GM19467 (cell line): ENCODE results near the gene SERAC1.

Source experiments
- ATAC-seq: cut with Tn5 transposase; IDR thresholded peaks from one replicate; pipeline ENCODE4 v1.9.1; 2021; ENCODE audit warnings: mild to moderate bottlenecking, moderate library complexity; ENCODE audit not compliant: unreplicated experiment

SERAC1 gene

DNA sequence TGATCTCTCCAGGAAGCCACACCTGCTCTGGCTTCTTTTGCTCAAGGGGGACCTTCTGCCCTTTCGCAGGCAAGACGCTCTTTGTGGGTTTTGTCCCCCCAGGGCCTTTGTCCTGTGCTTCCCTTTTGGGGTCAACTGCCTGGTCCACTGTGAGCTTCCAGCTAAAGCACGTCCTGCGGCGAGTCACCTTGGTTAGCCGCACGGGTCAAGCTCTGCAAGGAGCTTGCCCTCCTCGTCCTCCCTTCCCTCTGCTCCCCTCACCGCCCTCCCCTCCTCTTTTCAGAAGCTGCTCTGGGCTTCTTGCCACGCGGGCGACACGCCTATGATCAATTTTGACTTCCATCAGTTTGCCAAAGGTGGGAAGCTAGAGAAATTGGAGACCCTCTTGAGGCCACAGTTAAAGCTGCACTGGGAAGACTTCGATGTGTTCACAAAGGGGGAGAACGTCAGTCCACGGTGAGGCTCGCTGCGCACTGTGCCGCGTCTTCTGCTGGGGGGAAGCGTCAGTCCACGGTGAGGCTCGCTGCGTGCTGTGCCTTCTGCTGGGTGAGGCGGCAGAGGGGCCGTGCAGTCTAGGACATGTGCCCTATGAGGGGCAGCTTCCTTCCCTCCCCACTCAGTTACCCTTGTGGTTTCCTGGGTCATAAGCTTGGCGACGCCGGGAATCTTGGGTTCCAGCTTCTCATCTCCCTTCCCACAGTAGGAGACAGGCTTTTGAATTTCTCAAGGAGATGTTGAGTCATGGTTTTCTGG lies 106.2 kb downstream of the SERAC1 start:
- no peak for ATAC-seq

DNA sequence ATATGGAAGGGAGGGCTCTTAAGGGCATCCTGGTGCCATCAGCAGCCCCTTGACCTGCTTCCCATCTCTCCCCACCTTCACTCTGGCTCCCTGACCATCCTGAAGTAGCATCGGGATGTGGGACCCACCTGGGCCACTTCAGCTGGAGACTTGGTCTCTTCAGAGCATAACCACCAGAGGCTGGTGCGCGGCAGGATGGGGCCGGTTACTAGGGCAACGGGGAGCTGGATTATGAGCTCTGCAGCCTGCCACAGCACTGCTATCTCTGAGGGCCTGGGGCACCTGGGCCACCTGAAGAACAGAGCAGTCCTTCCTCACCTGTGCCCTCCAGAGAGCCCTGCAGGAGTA lies 106.7 kb downstream of the SERAC1 start:
- no peak for ATAC-seq

DNA sequence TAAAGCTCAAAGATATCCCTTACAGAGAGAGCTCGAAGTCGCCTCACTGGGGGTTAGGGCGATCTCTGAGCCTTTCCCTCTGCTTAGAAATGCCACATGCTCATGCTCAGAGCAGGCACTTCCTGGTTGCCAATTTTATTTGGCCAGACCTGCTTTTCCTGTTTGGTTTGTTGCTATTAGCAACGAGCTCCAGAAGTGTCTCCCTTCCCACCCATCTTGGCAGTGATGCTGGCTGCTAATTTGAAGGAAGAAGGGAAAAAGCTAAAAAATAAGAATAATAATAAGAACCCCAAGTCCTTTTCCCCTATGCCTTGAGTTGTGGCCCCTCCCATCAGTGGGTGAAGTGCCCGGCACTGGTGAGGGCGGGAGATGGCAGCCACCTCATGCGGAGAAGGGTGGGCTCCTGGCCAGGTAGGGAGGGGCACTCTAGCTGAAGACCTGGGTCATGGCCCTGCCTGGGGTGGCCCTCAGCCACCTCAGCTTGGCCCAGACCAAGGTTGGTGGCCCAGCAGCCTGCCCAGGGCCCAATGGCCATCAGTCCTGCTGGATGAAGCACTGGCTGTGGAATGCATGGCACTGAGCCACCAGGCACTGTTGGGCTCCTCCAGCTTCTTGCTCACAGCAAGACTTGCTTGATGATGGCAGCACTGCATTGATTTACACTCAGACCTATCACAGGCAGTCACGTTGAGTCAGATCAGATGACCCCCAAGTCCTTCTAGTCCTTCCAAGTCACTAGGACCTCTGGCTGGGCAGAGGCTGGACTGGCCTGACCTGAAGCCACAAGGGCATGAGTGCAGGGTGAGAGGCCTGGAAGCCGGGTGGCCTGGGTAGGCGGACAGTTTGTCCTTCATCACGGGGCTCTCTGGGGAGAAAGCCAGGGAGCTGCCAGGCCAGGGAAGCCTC lies 107.4 kb downstream of the SERAC1 start:
- ATAC-seq, result no peak
